Posterior cingulate gyrus (tissue), 11 donors: ENCODE results near the gene MTREX.

Source experiments
- DNase-seq, 10 donors: peaks; one replicate each; pipeline versions ENCODE4 v3.0.0 to v3.0.0-alpha.2; 2020 to 2021; ENCODE audit warnings: mixed read lengths in 3 of 10
- intact Hi-C: fragments of 100-400 bp; cut with DNase I; formaldehyde crosslinking; loops from one replicate; pipeline ENCODE4 v1.15.1; 2023

The MTREX gene

DNA sequence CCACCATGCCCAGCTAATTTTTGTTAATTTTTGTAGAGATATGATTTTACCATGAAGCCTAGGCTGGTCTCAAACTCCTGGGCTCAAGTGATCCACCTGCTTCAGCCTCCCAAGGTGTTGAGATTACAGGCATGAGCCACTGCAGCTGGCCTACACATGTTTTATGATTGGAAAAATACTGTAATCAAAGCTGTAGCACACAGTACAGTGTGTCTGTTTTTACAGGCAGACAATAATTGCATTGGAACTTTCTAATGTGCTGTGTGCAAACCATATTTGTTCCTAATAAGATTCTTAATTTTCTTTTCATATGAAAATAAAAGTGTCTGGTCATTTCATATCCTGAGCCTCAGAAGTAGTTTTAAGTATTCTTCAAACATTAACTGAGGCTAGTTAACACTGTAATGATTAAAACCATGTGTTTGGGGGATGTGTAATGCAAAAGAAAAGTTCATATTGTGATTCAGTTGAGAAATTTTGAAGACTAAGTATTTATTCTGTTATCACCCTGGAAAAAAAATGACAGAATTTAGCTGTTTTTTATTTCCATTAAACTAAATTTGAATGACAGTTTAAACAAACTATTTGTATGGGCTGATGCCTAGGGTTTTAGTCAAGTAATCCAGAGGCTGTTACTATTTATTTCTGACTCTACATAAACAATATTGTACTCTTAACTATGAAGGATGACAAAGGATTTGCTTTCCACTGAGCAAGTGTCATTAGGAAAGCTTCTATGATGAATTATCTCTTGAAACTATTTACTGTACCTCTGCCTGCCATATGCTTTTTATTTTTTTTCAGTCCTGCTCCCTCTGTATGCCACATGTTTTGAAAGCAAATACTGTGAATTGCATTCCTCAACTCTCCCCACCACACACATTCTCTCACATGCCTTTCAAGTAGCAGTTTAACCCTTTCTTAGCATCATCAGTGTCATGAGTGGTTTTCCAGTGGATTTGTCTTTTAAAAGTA, 111.5 kb downstream of the MTREX start:
- DNase-seq = no peak
- intact Hi-C loops = no loop called here

GRCh38 chr5:55421074-55421529, 113.3 kb downstream of the MTREX start:
- DNase-seq = no peak
- intact Hi-C loops = no loop called here

GRCh38 chr5:55426455-55426854, 118.7 kb downstream of the MTREX start:
- intact Hi-C loops = no loop called here
- no peak for DNase-seq

DNA sequence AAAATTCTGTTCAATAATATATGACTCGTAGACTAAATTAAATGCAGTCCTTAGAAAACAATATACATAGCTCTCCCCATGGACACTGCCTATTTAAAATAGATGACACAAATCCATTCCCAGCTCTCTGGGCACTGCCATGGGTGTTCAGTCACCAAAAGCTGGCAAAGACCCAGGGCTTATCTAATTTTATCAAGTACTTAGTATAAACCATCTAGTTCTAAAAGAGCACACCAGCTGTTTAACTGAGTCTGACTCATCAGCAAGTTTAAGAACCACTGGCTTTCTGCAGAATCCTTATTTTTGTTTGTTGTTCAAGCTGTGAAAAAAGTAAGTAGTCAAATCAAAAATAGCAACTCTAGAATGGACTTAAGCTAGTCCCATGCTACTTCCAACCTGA, 119.4 kb downstream of the MTREX start:
- intact Hi-C loops = no loop called here
- peak in 2 of 10 donors; percentile 76 to 86 for DNase-seq

DNA sequence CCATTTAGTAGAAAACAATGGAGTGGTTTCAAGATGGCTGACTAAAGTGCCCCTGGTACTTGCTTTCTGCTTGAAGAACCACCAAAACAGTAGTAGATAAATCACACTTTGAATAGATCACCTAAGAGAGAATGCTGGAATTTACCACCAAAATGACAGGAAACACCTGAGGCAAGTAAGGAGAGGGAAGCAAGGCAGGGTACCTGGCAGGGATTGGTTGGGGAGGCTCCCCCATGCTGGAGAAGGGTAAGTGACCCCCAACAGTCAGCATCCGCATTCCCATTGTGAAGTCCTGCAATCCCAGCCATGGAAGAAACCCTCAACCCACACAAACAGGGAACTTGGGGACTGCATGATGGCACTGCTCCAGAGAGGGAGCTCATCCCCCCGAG, 121.4 kb downstream of the MTREX start:
- intact Hi-C loops = no loop called here

GRCh38 chr5:55429613-55430253, 121.9 kb downstream of the MTREX start:
- intact Hi-C loops = no loop called here
- DNase-seq = peak in 2 of 10 donors; percentile 42 to 79

More for the DNA sequence above, 121.4 kb downstream of the MTREX start:
- no peak for DNase-seq

DNA sequence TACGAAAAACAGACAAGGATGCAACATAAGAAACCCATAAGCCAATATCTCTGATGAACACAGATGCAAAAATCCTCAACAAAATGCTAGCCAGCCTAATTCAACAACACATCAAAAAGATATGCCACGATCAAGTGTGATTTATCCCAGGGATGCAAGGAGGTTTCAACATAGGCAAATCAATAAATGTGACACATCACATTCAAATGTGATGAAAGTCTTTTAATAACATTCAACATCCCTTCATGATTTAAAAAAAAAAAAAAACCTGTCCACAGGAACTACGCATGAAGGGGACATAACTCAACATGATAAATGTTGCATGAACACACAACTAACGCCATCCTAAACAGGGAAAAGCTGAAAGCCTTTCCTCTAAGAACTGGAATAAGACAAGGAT, 124.8 kb downstream of the MTREX start:
- intact Hi-C loops = no loop called here

DNA sequence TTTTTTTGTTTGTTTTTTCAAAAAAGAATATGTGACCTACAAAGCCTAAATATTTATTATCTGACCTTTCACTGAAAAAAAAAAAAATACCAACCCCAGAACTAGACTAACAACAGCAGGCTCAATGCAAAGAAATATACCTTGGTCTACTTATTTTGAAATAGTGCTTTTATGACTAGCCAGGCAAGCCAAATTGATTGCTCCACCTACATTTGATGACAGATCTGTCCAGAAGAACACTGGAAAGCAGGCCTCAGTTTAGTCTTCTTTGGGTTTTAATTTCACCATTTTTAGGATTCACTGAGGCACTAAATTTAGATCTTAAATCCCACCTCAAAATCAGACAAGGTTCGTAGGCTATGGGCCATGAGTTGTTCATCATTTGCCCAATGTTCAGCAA, 129.7 kb downstream of the MTREX start:
- DNase-seq = no peak
- intact Hi-C loops = no loop called here

More for the DNA sequence above, 124.8 kb downstream of the MTREX start:
- no peak for DNase-seq

GRCh38 chr5:55437859-55438206, 130.0 kb downstream of the MTREX start:
- no peak for DNase-seq
- intact Hi-C loops = no loop called here

GRCh38 chr5:55438998-55439397, 131.2 kb downstream of the MTREX start:
- intact Hi-C loops = no loop called here
- DNase-seq = peak in 1 of 10 donors; percentile 74

DNA sequence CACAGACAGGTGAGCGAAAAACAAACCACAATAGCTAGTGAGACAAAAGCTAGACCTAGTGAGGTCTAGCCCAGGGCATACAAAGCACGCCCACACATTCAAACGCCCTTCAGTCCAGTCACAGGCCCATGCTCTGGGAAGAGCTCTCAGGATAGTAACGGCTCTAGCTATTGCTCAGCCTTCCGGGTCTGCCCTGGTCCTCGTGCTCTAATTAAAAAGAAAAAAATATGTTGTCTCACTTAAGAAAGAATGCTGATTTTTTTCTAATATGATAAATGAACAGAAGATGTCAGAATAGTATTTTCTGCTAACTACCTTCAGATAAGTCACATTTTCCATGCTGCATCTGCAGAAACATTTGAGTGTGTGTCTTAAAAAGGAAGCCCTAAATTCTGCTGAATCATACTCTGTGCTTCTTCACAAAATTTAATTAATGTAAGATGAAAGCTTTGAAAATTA, 132.4 kb downstream of the MTREX start:
- no peak for DNase-seq
- intact Hi-C loops = loop anchor here (10.0 kb wide), 1 partner anchor 95 kb away; the partner anchor contains the start of gene PLPP1

GRCh38 chr5:55441107-55441771, 133.4 kb downstream of the MTREX start:
- intact Hi-C loops = loop anchor here (10.0 kb wide), 1 partner anchor 94 kb away; the partner anchor contains the start of gene PLPP1
- peak in 2 of 10 donors; percentile 71 to 75 for DNase-seq

GRCh38 chr5:55441954-55442353, 134.2 kb downstream of the MTREX start:
- DNase-seq = no peak
- intact Hi-C loops = loop anchor here (10.0 kb wide), 1 partner anchor 93 kb away; the partner anchor contains the start of gene PLPP1

DNA sequence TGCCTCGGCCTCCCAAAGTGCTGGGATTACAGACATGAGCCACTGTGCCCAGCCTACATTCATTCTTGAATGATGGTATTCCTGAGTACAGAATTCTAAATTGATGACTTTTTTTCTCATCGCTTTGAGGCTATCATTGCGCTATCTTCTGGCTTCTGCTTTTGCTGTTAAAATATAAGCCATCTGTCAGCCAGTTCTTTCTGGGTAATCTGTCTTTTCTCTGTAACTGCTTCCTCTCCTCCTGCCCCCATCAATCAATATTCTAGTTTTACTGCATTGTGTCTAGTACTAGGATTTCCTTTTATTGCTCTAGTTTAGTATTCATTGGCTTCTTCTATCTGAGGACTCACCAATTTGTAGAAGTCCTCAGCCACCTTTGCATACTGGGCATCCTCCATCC, 138.0 kb downstream of the MTREX start:
- no peak for DNase-seq
- intact Hi-C loops = loop anchor here (10.0 kb wide), 1 partner anchor 89 kb away; the partner anchor contains the start of gene PLPP1

DNA sequence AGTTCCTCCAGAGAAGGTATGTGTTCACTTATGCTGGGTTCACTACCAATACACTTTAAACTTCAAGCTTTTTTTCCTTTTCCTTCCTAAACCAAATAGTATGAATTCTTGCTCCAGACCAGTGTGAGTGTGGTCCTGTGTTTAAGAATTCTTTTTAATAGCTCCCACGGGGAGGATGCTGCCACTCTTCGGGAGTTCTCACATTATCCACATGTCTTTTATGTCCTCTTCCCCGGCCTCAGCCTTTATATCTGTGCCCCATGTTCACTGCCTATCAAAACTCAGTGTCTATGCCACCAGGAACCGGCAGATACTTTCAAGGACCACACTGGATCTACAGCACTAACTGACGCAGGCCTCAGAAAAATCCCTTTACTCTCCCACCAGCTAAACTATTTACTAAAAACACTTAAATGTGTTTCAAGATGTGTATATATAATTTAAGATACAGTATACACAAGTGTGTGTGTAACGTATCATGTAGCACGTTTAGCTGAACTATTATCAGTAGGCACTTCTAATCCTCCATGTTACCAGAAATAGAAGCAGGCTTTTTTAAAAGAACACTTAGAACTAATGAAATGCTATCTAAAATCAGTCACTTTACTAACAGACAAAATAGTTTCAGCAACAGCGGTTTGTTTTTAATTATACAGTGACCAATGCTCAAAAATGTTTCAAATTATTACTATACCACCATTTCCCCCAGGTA, 139.0 kb downstream of the MTREX start:
- intact Hi-C loops = loop anchor here (10.0 kb wide), 1 partner anchor 88 kb away; the partner anchor contains the start of gene PLPP1
- no peak for DNase-seq

GRCh38 chr5:55450050-55450765, 142.4 kb downstream of the MTREX start:
- DNase-seq = no peak
- intact Hi-C loops = no loop called here

- intact Hi-C loops = no loop called here
- DNase-seq = no peak
These were observed 144.2 kb downstream of the MTREX start for GRCh38 chr5:55451976-55452375.

DNA sequence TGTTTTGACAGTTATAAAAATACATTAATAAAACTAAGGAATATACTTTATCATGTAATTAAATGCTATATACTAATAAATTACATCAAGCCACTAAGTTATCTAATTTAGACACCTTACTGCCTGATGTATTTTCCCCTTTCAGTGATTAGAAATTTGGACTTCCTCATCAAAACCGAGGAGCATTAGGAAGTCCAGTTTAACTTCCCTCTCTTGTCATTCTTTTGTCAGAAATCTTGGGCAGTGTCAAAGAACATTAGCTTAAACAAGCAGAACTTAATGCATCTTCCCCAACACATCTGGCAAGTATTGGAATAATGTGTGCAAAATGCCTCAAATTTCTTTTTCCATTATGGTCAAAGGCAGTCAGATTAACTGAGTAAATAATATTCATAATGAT, 145.4 kb downstream of the MTREX start:
- intact Hi-C loops = no loop called here
- DNase-seq = no peak

DNA sequence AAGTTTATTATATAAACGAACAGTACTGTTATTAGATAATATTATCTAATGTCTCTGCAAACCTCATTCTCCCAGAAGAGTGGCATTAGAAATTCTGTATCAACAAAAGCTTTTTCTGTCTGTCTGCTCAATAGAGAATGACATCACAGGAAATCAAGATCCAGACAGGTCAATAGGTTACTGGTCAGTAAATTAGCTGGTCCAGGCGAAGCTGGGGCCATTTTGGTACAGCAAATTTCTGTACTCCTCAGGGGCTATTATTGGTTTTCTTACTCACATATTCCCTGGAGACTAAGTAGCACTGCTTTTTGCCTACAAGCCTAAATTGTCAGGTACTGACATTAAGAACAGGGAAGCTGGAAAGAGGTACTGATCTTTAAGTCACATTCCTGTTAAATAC, 146.5 kb downstream of the MTREX start:
- intact Hi-C loops = no loop called here
- no peak for DNase-seq
